HCT116 (cell line): ENCODE data around the gene PLEKHA5.

Experiments used
- CBX3 ChIP-seq: IDR thresholded peaks from 2 replicates; pipeline ENCODE4 v1.6.1; 2012; ENCODE audit warnings: low read depth
- CEBPB ChIP-seq: IDR thresholded peaks from 2 replicates; pipeline ENCODE4 v1.6.1; 2012; ENCODE audit warnings: low read depth
- FOSL1 ChIP-seq: IDR thresholded peaks from 2 replicates; pipeline ENCODE4 v1.6.1; 2012; ENCODE audit warnings: low read depth
- JUND ChIP-seq: IDR thresholded peaks from 2 replicates; pipeline ENCODE4 v1.6.1; 2012
- POLR2A ChIP-seq: IDR thresholded peaks from 2 replicates; pipeline ENCODE4 v1.7.0; 2011; ENCODE audit warnings: borderline replicate concordance; ENCODE audit not compliant: insufficient read depth, insufficient read length; ENCODE audit errors: extremely low read depth
- RAD21 ChIP-seq: IDR thresholded peaks from 2 replicates; pipeline ENCODE4 v1.6.1; 2012; ENCODE audit warnings: low read depth, mild to moderate bottlenecking
- REST ChIP-seq: IDR thresholded peaks from 2 replicates; pipeline ENCODE4 v1.6.1; 2012; ENCODE audit warnings: low read depth
- SP1 ChIP-seq: IDR thresholded peaks from 2 replicates; pipeline ENCODE4 v1.6.1; 2012; ENCODE audit warnings: low read depth
- TF ChIP-seq, protein P1 (sequence below), 3 experiments: fragments of 200-600 bp in 1 of 3; sonication (generic) in 1 of 3; IDR thresholded peaks in 2 of 3; conservative IDR thresholded peaks in 1 of 3; 2 replicates each; pipeline ENCODE4 v1.5.1; 2012 to 2017; ENCODE audit warnings: low read depth in 2 of 3, low read length in 2 of 3, antibody characterized with exemption in 1 of 3, borderline replicate concordance in 1 of 3, control low read depth in 1 of 3, mild to moderate bottlenecking in 1 of 3, mixed read lengths in 1 of 3, mixed run types in 1 of 3, moderate library complexity in 1 of 3; ENCODE audit not compliant: insufficient read depth in 1 of 3

- no peak for TF ChIP-seq REST
- no peak for TF ChIP-seq CEBPB
- TF ChIP-seq, protein P1, sequence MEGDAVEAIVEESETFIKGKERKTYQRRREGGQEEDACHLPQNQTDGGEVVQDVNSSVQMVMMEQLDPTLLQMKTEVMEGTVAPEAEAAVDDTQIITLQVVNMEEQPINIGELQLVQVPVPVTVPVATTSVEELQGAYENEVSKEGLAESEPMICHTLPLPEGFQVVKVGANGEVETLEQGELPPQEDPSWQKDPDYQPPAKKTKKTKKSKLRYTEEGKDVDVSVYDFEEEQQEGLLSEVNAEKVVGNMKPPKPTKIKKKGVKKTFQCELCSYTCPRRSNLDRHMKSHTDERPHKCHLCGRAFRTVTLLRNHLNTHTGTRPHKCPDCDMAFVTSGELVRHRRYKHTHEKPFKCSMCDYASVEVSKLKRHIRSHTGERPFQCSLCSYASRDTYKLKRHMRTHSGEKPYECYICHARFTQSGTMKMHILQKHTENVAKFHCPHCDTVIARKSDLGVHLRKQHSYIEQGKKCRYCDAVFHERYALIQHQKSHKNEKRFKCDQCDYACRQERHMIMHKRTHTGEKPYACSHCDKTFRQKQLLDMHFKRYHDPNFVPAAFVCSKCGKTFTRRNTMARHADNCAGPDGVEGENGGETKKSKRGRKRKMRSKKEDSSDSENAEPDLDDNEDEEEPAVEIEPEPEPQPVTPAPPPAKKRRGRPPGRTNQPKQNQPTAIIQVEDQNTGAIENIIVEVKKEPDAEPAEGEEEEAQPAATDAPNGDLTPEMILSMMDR (IDR thresholded peaks at IDR 0.05 in 2 of 3, conservative IDR thresholded peaks at IDR 0.05 in 1 of 3; ENCODE audit: borderline replicate concordance in 1 of 3, insufficient read depth in 1 of 3, low read depth in 2 of 3, low read length in 2 of 3), result no peak
- no peak for TF ChIP-seq FOSL1
- no peak for TF ChIP-seq SP1
- TF ChIP-seq POLR2A, result no peak
- TF ChIP-seq CBX3, result no peak
- no peak for TF ChIP-seq RAD21
- no peak for TF ChIP-seq JUND
Observed at GRCh38 chr12:19196959-19197630, 67.6 kb downstream of the PLEKHA5 start.
